Keratinocyte (primary cell): Measurements from ENCODE around the gene KMT2C.

ENCODE experiments used
- CTCF ChIP-seq, 3 experiments: IDR thresholded peaks in 1 of 3; conservative IDR thresholded peaks in 1 of 3; optimal IDR thresholded peaks in 1 of 3; 2 replicates in 2 of 3; 3 replicates in 1 of 3; pipeline versions ENCODE3 to v1.5.1; 2011; ENCODE audit warnings: low read length in 3 of 3, mild to moderate bottlenecking in 3 of 3, moderate library complexity in 2 of 3, control low read depth in 1 of 3, inconsistent platforms in 1 of 3; ENCODE audit not compliant: insufficient read depth in 2 of 3; ENCODE audit errors: extremely low read depth in 1 of 3
- EZH2 ChIP-seq: IDR thresholded peaks from one replicate; pipeline ENCODE4 v1.6.1; 2012; ENCODE audit warnings: inconsistent platforms, mild to moderate bottlenecking, low read length, moderate library complexity

GRCh38 chr7:152177681-152178404 is 258.0 kb downstream of the KMT2C start:
- TF ChIP-seq CTCF (optimal IDR thresholded peaks at IDR 0.05 in 1 of 3, IDR thresholded peaks at IDR 0.05 in 1 of 3, conservative IDR thresholded peaks at IDR 0.05 in 1 of 3; ENCODE audit: extremely low read depth in 1 of 3, insufficient read depth in 2 of 3, low read length in 3 of 3), result no peak
- no peak for TF ChIP-seq EZH2
